ENCODE measurements around the gene CAPN8.

CAPN8 gene

GRCh38 chr1:223543560-223543959, 121.9 kb downstream of the CAPN8 start:
- Histone ChIP-seq H2BK5ac (ENCODE audit: low read depth, low read length, poor library complexity, severe bottlenecking) (no peak overlapping the region), H3K23ac (ENCODE audit: low read length in 2 of 2) (no peak overlapping the region), H3K36me3 (ENCODE audit: control insufficient read depth in 1 of 2, insufficient read depth in 2 of 2, low read depth in 1 of 2, low read length in 2 of 2) (no peaks in the 10 kb centered on the region), H3K27ac (ENCODE audit: low read length, poor library complexity, severe bottlenecking) (no peak overlapping the region), H4K91ac (ENCODE audit: low read length) (no peak overlapping the region), H3K9me3 (ENCODE audit: control insufficient read depth, low read length) (no peaks in the 10 kb centered on the region), H3K4me1 (ENCODE audit: control insufficient read depth, insufficient read depth, low read depth, low read length) (no peaks in the 10 kb centered on the region), H2BK15ac (ENCODE audit: low read depth, poor library complexity, severe bottlenecking) (no peak overlapping the region), H2BK12ac (ENCODE audit: low read length in 2 of 2) (no peak overlapping the region), H3K27me3 (ENCODE audit: control insufficient read depth in 1 of 2, insufficient read depth in 1 of 2, low read length in 2 of 2) (peaks cover 16 to 64% of the 10 kb centered on the region in 2 experiments), H3K9ac (ENCODE audit: low read length) (no peak overlapping the region), H3K4ac (ENCODE audit: low read depth in 1 of 2, low read length in 2 of 2) (no peak overlapping the region), H4K8ac (ENCODE audit: low read length) (no peak overlapping the region), H3K4me2 (ENCODE audit: low read length, poor library complexity, severe bottlenecking) (no peak overlapping the region), H2AFZ (ENCODE audit: low read depth, low read length) (no peak overlapping the region), H2BK120ac (ENCODE audit: low read depth, low read length) (no peak overlapping the region), H3K79me1 (replicated peaks; ENCODE audit: low read length, poor library complexity, severe bottlenecking) (no peaks in the 10 kb centered on the region), H3K18ac (ENCODE audit: low read depth in 1 of 2, low read length in 2 of 2) (no peak overlapping the region), H3K14ac (ENCODE audit: low read length in 2 of 2) (no peak overlapping the region), H3K4me3 (ENCODE audit: insufficient read depth in 1 of 2, low read depth in 1 of 2, low read length in 2 of 2) (no peak overlapping the region), H2AK5ac (ENCODE audit: low read length, severe bottlenecking) (no peak overlapping the region)
- no peak for DNase-seq
- 64% methylated on average over 4 of the region's 4 CpGs for WGBS

- WGBS, result 65% methylated on average over 4 of the region's 4 CpGs
- H2AFZ ChIP-seq (ENCODE audit: low read depth, low read length), result no peak overlapping the region
Measured at GRCh38 chr1:223542831-223543230, 122.7 kb downstream of the CAPN8 start.

GRCh38 chr1:223540485-223541106, 124.9 kb downstream of the CAPN8 start:
- H3K4me2 ChIP-seq (ENCODE audit: low read length, poor library complexity, severe bottlenecking), result no peak overlapping the region
- H4K91ac ChIP-seq (ENCODE audit: low read length), result no peak overlapping the region
- WGBS, result 82% methylated on average over 9 of the region's 11 CpGs

More at GRCh38 chr1:223542831-223543230, 122.7 kb downstream of the CAPN8 start:
- H3K18ac ChIP-seq (ENCODE audit: low read depth in 1 of 2, low read length in 2 of 2), result no peak overlapping the region
- no peak overlapping the region for H3K4me3 ChIP-seq (ENCODE audit: insufficient read depth in 1 of 2, low read depth in 1 of 2, low read length in 2 of 2)
- H2BK12ac ChIP-seq (ENCODE audit: low read length in 2 of 2), result no peak overlapping the region
- no peak overlapping the region for H2BK5ac ChIP-seq (ENCODE audit: low read depth, low read length, poor library complexity, severe bottlenecking)
- no peak overlapping the region for H3K14ac ChIP-seq (ENCODE audit: low read length in 2 of 2)
- H3K36me3 ChIP-seq (ENCODE audit: control insufficient read depth in 1 of 2, insufficient read depth in 2 of 2, low read depth in 1 of 2, low read length in 2 of 2), result no peaks in the 10 kb centered on the region
- H3K79me1 ChIP-seq (replicated peaks; ENCODE audit: low read length, poor library complexity, severe bottlenecking), result no peaks in the 10 kb centered on the region
- H3K4ac ChIP-seq (ENCODE audit: low read depth in 1 of 2, low read length in 2 of 2), result no peak overlapping the region
- H3K27ac ChIP-seq (ENCODE audit: low read length, poor library complexity, severe bottlenecking), result no peak overlapping the region
- no peak for DNase-seq
- H2BK120ac ChIP-seq (ENCODE audit: low read depth, low read length), result no peak overlapping the region
- no peak overlapping the region for H2AK5ac ChIP-seq (ENCODE audit: low read length, severe bottlenecking)
- H4K91ac ChIP-seq (ENCODE audit: low read length), result no peak overlapping the region
- H3K4me1 ChIP-seq (ENCODE audit: control insufficient read depth, insufficient read depth, low read depth, low read length), result no peaks in the 10 kb centered on the region
- no peak overlapping the region for H3K4me2 ChIP-seq (ENCODE audit: low read length, poor library complexity, severe bottlenecking)
- peaks cover 14 to 64% of the 10 kb centered on the region in 2 experiments for H3K27me3 ChIP-seq (ENCODE audit: control insufficient read depth in 1 of 2, insufficient read depth in 1 of 2, low read length in 2 of 2)
- no peak overlapping the region for H4K8ac ChIP-seq (ENCODE audit: low read length)
- H3K23ac ChIP-seq (ENCODE audit: low read length in 2 of 2), result no peak overlapping the region
- no peak overlapping the region for H2BK15ac ChIP-seq (ENCODE audit: low read depth, poor library complexity, severe bottlenecking)
- H3K9me3 ChIP-seq (ENCODE audit: control insufficient read depth, low read length), result no peaks in the 10 kb centered on the region
- H3K9ac ChIP-seq (ENCODE audit: low read length), result no peak overlapping the region

GRCh38 chr1:223539750-223540149, 125.8 kb downstream of the CAPN8 start:
- Histone ChIP-seq H3K4ac (ENCODE audit: low read depth in 1 of 2, low read length in 2 of 2) (no peak overlapping the region), H4K8ac (ENCODE audit: low read length) (no peak overlapping the region), H3K4me2 (ENCODE audit: low read length, poor library complexity, severe bottlenecking) (no peak overlapping the region), H3K4me1 (ENCODE audit: control insufficient read depth, insufficient read depth, low read depth, low read length) (no peaks in the 10 kb centered on the region), H2AFZ (ENCODE audit: low read depth, low read length) (no peak overlapping the region), H3K4me3 (ENCODE audit: insufficient read depth in 1 of 2, low read depth in 1 of 2, low read length in 2 of 2) (no peak overlapping the region), H3K27ac (ENCODE audit: low read length, poor library complexity, severe bottlenecking) (no peak overlapping the region), H3K9ac (ENCODE audit: low read length) (no peak overlapping the region), H3K14ac (ENCODE audit: low read length in 2 of 2) (no peak overlapping the region), H3K9me3 (ENCODE audit: control insufficient read depth, low read length) (no peaks in the 10 kb centered on the region), H4K91ac (ENCODE audit: low read length) (no peak overlapping the region), H2AK5ac (ENCODE audit: low read length, severe bottlenecking) (no peak overlapping the region), H3K79me1 (replicated peaks; ENCODE audit: low read length, poor library complexity, severe bottlenecking) (no peaks in the 10 kb centered on the region), H2BK15ac (ENCODE audit: low read depth, poor library complexity, severe bottlenecking) (no peak overlapping the region), H2BK12ac (ENCODE audit: low read length in 2 of 2) (no peak overlapping the region), H3K36me3 (ENCODE audit: control insufficient read depth in 1 of 2, insufficient read depth in 2 of 2, low read depth in 1 of 2, low read length in 2 of 2) (no peaks in the 10 kb centered on the region), H2BK120ac (ENCODE audit: low read depth, low read length) (no peak overlapping the region), H3K23ac (ENCODE audit: low read length in 2 of 2) (no peak overlapping the region), H3K18ac (ENCODE audit: low read depth in 1 of 2, low read length in 2 of 2) (no peak overlapping the region), H2BK5ac (ENCODE audit: low read depth, low read length, poor library complexity, severe bottlenecking) (no peak overlapping the region), H3K27me3 (ENCODE audit: control insufficient read depth in 1 of 2, insufficient read depth in 1 of 2, low read length in 2 of 2) (peaks cover 21 to 76% of the 10 kb centered on the region in 2 experiments)
- no peak for DNase-seq
- 83% methylated on average over 3 of the region's 3 CpGs for WGBS

More at GRCh38 chr1:223540485-223541106, 124.9 kb downstream of the CAPN8 start:
- H2BK15ac ChIP-seq (ENCODE audit: low read depth, poor library complexity, severe bottlenecking), result no peak overlapping the region
- no peak overlapping the region for H3K18ac ChIP-seq (ENCODE audit: low read depth in 1 of 2, low read length in 2 of 2)
- H2BK12ac ChIP-seq (ENCODE audit: low read length in 2 of 2), result no peak overlapping the region
- H3K4me1 ChIP-seq (ENCODE audit: control insufficient read depth, insufficient read depth, low read depth, low read length), result no peaks in the 10 kb centered on the region
- DNase-seq, result no peak
- no peak overlapping the region for H3K23ac ChIP-seq (ENCODE audit: low read length in 2 of 2)
- H3K9me3 ChIP-seq (ENCODE audit: control insufficient read depth, low read length), result no peaks in the 10 kb centered on the region
- no peak overlapping the region for H4K8ac ChIP-seq (ENCODE audit: low read length)
- H3K14ac ChIP-seq (ENCODE audit: low read length in 2 of 2), result no peak overlapping the region
- no peaks in the 10 kb centered on the region for H3K79me1 ChIP-seq (replicated peaks; ENCODE audit: low read length, poor library complexity, severe bottlenecking)
- H2AFZ ChIP-seq (ENCODE audit: low read depth, low read length), result no peak overlapping the region
- no peak overlapping the region for H2AK5ac ChIP-seq (ENCODE audit: low read length, severe bottlenecking)
- H3K4ac ChIP-seq (ENCODE audit: low read depth in 1 of 2, low read length in 2 of 2), result no peak overlapping the region
- H3K27ac ChIP-seq (ENCODE audit: low read length, poor library complexity, severe bottlenecking), result no peak overlapping the region
- no peak overlapping the region for H2BK120ac ChIP-seq (ENCODE audit: low read depth, low read length)
- H3K36me3 ChIP-seq (ENCODE audit: control insufficient read depth in 1 of 2, insufficient read depth in 2 of 2, low read depth in 1 of 2, low read length in 2 of 2), result no peaks in the 10 kb centered on the region
- H3K9ac ChIP-seq (ENCODE audit: low read length), result no peak overlapping the region
- H3K27me3 ChIP-seq (ENCODE audit: control insufficient read depth in 1 of 2, insufficient read depth in 1 of 2, low read length in 2 of 2), result peaks cover 20 to 76% of the 10 kb centered on the region in 2 experiments
- no peak overlapping the region for H3K4me3 ChIP-seq (ENCODE audit: insufficient read depth in 1 of 2, low read depth in 1 of 2, low read length in 2 of 2)
- H2BK5ac ChIP-seq (ENCODE audit: low read depth, low read length, poor library complexity, severe bottlenecking), result no peak overlapping the region

Measured in mesenchymal stem cell (in vitro differentiated cells and primary cell).